Progenitor cell of endocrine pancreas (in vitro differentiated cells): Measurements from ENCODE around the gene EXOC3L1. TPM values are rescaled to one million over a fixed set of nuclear protein-coding genes. Genes with fewer than 3 reads are reported as not detected.

Source experiments
- DNase-seq: peaks from one replicate; pipeline ENCODE4 v3.0.0; 2021; ENCODE audit warnings: low spot score; ENCODE audit not compliant: unreplicated experiment
- H3K27ac Mint-ChIP-seq: 2 replicates; pipeline ENCODE4 v1.8.0; 2021; ENCODE audit warnings: mild to moderate bottlenecking, moderate library complexity, mixed read lengths
- H3K27me3 Mint-ChIP-seq: 2 replicates; pipeline ENCODE4 v1.8.0; 2021; ENCODE audit warnings: mixed read lengths
- H3K36me3 Mint-ChIP-seq: 2 replicates; pipeline ENCODE4 v1.8.0; 2022; ENCODE audit warnings: mixed read lengths; ENCODE audit not compliant: insufficient read depth
- H3K4me1 Mint-ChIP-seq: 2 replicates; pipeline ENCODE4 v1.8.0; 2021; ENCODE audit warnings: low read depth, mixed read lengths
- H3K4me3 Mint-ChIP-seq: 2 replicates; pipeline ENCODE4 v1.8.0; 2021; ENCODE audit warnings: low read depth, mild to moderate bottlenecking, moderate library complexity, mixed read lengths
- H3K9me3 Mint-ChIP-seq: 2 replicates; pipeline ENCODE4 v1.8.0; 2021; ENCODE audit warnings: low read depth, mixed read lengths
- CTCF ChIP-seq: fragments of 200-600 bp; sonication (generic); IDR thresholded peaks from one replicate; pipeline ENCODE4 v1.5.0; 2021; ENCODE audit warnings: antibody characterized with exemption, mild to moderate bottlenecking; ENCODE audit not compliant: unreplicated experiment
- total RNA-seq: library from RNA; stranded (reverse); gene quantifications from 2 replicates; pipeline ENCODE4 v1.2.1, GENCODE V29; 2021

EXOC3L1 gene
- total RNA-seq, 1 donor from 2014 or later = not detected

GRCh38 chr16:67212766-67213165, 22.8 kb upstream of the EXOC3L1 start:
- DNase-seq = no peak
- no peak for TF ChIP-seq CTCF
- Mint-ChIP-seq H3K9me3 (no peaks in the 10 kb centered on the region), H3K4me1 (no peaks in the 10 kb centered on the region), H3K4me3 (no peak overlapping the region), H3K27me3 (peaks cover 31% of the 10 kb centered on the region), H3K36me3 (no peaks in the 10 kb centered on the region), H3K27ac (no peak overlapping the region)

GRCh38 chr16:67211674-67212073, 21.7 kb upstream of the EXOC3L1 start:
- no peak for TF ChIP-seq CTCF
- H3K27me3 Mint-ChIP-seq = peaks cover 20% of the 10 kb centered on the region
- no peak for DNase-seq
- H3K36me3 Mint-ChIP-seq = no peaks in the 10 kb centered on the region
- no peaks in the 10 kb centered on the region for H3K9me3 Mint-ChIP-seq
- no peaks in the 10 kb centered on the region for H3K4me1 Mint-ChIP-seq
- H3K27ac Mint-ChIP-seq = no peak overlapping the region
- no peak overlapping the region for H3K4me3 Mint-ChIP-seq

- TF ChIP-seq CTCF = no peak
- H3K4me1 Mint-ChIP-seq = no peaks in the 10 kb centered on the region
- no peak for DNase-seq
- peaks cover 7% of the 10 kb centered on the region for H3K27me3 Mint-ChIP-seq
- H3K36me3 Mint-ChIP-seq = no peaks in the 10 kb centered on the region
- no peaks in the 10 kb centered on the region for H3K9me3 Mint-ChIP-seq
- H3K27ac Mint-ChIP-seq = no peak overlapping the region
- no peak overlapping the region for H3K4me3 Mint-ChIP-seq
Measured at GRCh38 chr16:67210069-67210937, 20.4 kb upstream of the EXOC3L1 start.

- TF ChIP-seq CTCF = no peak
Measured at GRCh38 chr16:67209565-67209964, 19.6 kb upstream of the EXOC3L1 start.

GRCh38 chr16:67208154-67208896, 18.4 kb upstream of the EXOC3L1 start:
- peaks cover 7% of the 10 kb centered on the region for H3K27me3 Mint-ChIP-seq
- no peak for DNase-seq
- H3K36me3 Mint-ChIP-seq = no peaks in the 10 kb centered on the region
- no peak for TF ChIP-seq CTCF
- no peaks in the 10 kb centered on the region for H3K9me3 Mint-ChIP-seq
- H3K4me3 Mint-ChIP-seq = no peak overlapping the region
- H3K4me1 Mint-ChIP-seq = no peaks in the 10 kb centered on the region
- no peak overlapping the region for H3K27ac Mint-ChIP-seq

More at GRCh38 chr16:67209565-67209964, 19.6 kb upstream of the EXOC3L1 start:
- H3K27ac Mint-ChIP-seq = no peak overlapping the region
- H3K9me3 Mint-ChIP-seq = no peaks in the 10 kb centered on the region
- H3K36me3 Mint-ChIP-seq = no peaks in the 10 kb centered on the region
- H3K4me3 Mint-ChIP-seq = no peak overlapping the region
- H3K27me3 Mint-ChIP-seq = peaks cover 7% of the 10 kb centered on the region
- no peak for DNase-seq
- H3K4me1 Mint-ChIP-seq = no peaks in the 10 kb centered on the region
